Stimulated activated CD8-positive, alpha-beta memory T cell treated with anti-CD3 and anti-CD28 coated beads, Interleukin-15, amount 100 ng/mL, for 24 hours (primary cell): Measurements from ENCODE around the gene GCN1.
A peak's percentile ranks its signal among the peaks of the same experiment; 100 is the strongest.

Experiments used
- DNase-seq: peaks from one replicate; pipeline ENCODE4 v3.0.0-alpha.2; 2020; ENCODE audit warnings: low read depth

The GCN1 gene

DNA sequence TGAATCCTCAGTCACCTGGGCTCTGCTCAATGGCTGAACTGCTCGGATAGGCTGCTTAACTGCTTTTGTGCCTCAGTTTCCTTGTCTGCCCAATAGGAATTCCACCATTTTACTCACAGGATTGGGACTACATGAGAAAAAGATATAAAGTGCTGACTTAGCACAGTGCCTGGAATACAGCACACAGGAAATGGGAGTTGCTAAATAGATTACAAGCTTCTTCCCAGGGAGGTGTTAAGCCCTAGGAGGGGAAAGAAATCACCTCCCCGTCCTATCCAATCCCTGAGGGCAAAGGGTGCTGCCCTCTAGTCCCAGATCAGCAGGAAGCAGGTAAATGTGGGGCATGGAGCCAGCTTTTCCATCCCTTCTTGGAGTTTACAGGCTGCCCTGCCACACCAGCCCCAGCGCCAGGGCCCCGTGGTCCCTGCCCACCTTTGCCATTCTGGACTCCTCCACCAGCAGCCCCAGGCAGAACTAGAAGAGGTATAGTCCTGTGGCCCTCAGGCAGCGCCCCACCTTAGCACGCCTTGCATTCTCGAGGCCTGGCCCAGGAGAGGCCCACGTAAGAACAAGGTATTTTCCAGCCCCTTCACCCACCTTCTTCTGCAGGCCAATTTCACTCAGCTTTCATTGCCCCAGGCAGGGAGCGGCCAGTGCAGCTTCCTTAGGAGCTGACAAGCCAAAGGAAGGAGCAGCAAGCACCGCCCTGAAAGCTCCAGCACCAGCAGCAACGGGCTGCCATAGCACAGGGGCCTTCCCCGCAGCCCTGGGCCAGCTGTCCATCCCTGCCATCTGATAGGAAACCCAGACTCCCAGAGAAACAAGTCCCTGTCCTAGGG, 35.2 kb upstream of the GCN1 start:
- DNase-seq = no peak

DNA sequence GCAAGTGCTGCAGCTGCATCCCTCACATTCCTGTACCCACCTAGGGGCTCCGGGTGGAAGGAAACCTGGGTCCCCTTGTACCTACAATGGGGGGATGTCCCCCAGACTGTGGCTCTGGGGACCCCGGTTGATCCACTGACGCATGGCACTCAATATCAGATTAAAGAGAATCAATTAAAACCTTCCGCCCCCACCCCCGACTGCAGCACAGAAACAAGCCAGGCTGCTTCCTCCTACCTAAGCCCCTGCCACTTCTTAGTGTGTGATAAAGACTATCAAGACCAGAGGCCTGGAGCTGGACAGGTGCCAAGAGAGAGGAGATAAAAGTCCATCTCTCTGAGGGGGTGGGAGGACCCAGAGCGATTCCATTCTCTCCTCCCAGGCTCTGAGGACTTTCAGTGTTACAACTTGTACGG, 34.6 kb upstream of the GCN1 start:
- DNase-seq = no peak

DNA sequence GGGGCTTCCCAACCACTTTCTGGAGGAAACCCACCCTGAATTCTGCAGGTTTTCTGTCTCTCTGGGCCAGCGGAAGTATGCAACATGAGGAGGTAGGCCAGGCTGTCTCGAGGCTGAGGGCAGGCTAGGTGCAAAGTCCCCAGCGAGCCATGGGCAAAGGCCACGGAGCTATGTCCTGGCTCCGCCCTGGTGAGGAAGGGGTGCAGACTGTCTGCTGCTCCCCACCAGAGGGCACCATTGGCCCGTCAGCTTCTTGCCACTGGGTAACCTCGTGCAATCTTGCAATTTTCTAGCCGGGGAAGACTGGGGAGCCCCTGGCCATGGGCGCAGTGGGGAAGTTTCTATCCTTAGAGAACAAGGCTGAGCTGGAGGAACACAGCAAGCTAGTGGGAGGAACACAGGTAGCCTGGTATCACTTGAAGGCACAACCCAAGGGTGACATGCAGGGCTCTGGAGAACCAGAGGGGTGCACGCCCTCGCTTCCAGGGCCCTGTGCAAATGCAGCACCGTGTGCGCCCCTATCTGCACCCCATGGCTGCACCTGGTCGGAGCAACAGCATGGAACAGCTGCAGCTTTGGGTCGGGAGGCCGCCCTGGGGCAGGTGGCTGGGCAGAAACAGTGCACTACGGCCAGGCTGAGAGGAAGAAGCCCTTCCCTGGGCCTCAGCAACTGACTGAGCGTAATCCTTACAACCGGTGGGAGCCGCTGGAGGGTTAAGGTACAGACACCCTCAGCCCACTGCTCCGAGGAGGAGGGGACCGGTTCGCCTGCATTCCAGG, 34.0 kb upstream of the GCN1 start:
- peak; percentile 70 for DNase-seq

DNA sequence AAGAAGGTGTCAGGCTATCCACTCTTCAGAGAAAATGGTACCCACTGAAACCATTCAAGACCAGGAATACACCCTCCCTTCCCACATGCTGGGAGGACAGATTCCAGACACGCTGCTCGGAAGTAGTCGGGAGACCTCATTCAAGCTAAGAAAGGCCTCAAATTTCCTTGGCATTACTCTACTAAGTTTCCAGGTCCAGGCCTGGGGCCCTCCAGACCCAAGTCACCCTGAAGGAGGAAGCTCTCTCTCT, 33.5 kb upstream of the GCN1 start:
- no peak for DNase-seq

DNA sequence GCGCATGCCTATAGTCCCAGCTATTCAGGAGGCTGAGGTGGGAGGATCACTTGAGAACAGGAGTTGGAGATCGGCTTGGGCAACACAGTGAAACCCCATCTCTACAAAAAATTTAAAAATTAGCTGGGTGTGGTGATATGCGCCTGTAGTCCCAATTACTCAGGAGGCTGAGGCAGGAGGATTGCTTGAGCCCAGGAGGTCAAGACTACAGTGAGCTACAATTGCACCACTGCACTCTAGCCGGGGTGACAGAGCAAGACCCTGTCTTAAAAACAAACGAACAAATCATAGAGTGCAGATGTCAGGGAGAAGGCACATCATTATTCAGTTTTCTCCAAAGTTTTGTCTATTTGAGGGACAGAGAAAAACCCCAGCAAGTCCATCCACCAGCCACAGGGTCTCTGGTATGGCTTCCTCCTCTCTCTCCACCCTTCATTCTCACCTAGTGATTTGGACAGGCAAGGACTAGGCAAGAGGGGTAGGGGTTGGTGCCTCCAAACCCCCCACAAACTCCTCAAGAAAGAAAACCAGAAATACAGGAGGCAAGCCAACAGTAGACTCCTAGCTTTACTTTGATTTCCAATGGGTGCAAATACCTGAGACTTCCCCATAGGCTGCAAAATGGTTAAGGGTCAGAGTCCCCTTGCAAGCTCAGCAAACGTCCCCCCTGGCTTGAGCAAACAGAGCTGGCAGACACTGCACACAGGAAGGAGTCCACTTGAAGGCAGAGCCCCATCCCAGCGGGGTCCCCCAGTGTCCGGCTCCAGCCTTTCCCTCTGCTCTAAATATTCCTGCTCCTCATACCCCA, 32.9 kb upstream of the GCN1 start:
- DNase-seq = no peak

DNA sequence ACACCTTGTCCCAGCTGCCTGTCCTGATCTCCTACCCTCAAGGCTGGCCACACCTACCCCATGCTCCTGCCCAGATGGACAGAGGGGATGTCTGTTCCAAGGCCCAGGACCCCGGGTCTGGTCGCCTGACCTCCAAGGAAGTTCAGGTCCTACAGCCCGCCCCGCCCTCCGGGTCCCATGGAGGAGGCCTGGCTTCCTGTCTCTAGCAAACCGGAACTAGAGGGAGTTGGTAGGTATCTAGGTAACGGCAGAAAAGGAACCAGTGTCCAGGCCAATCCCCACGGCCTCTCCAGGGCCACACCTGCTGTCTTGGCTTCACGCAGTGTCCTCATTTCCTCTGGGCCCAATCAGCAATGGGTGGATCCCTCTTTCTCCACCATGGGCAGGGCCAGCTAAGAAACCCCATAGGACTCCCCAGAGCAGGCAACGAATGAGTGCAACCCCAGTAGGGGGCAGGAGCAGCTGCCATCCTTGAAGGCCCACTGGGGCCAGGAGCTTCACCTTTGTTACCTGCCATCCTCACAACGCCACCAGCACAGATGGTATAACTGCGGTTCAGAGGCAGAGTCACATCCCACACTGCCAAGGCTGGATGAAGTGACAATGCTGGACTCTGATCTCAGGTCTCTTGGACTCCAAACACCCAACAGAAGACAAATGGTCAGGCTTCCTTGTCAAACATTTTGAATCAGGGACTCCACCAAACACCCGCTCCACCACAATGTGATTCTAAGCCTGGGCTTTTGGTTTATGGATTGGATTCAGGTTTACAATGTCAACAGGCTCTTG, 31.5 kb upstream of the GCN1 start:
- no peak for DNase-seq

DNA sequence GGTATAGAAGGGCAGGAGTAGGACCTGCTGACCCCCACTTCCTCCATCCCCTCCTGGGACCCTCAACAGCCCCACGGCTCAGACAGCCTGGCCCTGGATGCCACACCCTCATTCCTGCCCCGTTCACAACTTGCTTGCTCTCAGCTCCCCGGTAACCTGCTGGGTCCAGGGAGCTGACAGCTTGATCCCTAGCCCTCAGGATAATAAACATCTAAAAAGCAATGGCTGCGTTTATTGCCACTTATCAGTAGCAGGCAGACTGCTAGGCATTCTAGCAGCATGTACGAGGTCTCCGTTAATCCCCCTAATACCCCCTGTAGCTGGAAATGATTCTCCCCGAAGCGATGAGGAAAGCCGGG, 30.7 kb upstream of the GCN1 start:
- no peak for DNase-seq

DNA sequence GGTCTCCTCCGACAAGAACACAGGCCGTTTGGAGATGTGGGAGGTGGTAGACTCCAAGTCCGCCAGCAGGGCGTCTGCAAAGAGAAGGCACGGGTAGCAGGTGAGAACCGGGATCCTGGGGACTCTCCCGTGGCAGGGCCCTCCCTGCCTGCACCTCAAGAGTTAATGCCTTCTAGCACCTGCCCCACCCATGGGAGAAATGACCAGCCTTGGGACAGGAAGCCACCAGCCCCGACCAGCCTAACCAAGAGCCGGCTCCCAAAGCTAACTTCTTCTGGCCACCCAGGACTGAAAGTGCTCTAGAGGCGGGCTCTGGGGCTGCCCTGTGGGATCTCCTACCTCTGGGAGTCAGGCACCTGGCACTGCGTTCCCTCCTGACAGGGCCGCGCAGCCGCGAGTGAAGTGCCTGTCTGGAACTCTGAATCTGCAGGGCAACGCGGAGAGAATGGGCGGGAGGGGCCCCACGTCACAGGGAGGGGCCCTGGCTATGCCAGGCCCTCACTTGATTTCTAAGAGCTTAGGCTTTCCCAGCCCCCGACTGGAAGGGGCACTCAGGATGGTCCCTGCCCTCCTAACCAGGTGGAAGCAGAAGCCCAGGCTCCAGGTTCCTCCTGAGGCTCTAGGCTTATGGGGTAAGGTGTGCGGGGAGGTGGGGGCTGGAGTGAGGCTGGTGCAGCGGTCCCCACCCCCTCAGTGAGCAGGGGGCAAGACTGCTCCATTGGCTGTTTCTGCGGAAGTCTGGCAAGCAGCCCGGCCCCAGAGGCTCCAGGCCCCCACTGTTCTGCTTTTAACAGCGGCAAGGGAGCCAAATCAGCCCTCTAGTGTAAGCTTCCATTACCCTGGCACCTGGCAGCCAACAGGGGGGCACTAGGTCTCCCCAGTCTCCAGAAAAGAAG, 30.0 kb upstream of the GCN1 start:
- DNase-seq = no peak

DNA sequence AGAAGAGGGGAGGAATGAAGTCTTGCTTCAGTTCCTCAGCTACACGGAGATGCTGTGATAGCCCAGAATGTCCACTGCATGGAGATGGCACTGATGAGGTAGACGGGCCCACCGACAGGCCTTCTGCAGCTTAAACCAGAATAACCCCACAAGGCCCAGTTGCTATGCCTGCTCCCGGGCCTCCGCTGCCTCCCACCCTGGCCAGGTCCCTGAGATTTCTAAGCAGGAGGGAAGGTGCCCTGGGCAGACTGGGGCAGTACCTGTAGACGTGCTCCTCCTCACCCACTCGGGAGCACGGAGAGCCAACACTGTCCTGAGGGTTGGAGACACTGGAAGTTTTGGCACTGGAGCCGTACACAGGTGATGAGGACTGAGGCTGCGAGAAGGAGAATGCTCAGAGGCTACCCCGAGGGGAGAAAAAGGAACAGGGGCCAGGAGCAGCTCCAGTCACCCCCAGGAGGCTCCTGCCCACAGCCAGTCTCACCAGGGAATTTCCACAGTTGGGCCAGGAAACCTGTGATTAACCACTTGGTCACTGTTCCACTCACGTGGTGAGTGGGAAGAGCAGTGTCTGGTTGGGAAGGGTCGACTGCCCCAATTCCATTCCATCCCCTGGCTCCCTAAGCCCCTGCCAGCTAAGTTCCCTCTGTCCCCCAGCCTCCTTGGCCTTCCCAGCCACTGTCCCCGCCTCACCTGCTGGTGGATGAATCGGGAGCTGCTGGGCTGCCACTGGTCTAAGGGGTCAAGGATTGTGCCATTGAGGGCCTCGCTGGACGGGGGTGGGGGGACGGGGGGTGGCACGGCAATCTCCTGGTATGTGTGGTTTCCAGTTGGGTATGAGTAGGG, 29.2 kb upstream of the GCN1 start:
- DNase-seq = no peak

DNA sequence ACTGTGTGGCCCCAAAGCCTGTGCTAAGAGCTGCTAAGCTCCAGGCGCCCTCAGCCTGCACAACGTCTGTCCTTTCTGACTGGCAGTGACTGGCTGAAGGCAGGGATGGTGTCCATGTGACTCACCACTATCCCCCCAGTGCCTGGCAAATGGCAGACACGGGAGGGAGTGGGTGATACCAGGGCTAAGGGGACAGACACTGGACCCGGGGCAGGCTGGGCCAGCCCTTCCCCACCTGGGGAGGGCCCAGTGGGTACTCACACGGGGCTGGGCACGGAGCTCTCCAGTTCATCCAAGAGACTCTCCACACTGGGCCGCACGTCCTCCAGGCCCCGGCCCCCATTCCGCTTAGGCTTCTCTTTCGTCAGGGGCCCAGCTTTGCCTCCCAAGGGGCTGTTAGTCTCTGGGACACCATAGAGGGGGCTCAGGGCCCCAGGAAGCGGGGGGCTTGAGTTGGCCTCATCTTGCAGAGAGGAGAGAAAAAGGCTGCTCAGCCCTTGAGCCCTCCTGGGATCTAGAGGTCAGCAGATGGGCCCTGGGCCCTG, 27.8 kb upstream of the GCN1 start:
- no peak for DNase-seq

DNA sequence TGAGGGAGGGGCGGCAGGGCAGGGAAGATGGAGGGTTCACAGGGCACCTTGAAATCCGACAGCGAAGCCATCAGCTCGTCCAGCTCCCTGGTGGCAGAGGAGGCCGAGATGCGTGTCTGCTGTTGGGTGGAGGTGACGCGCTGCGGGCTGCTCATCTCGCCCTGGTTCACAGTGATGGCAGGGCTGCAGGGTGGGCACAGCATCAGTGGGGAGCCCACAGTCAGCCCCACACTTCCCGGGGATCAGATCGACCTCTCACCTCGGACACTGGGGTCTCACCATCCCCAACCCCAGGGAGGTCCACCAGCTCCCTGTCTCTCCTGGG, 27.0 kb upstream of the GCN1 start:
- no peak for DNase-seq

DNA sequence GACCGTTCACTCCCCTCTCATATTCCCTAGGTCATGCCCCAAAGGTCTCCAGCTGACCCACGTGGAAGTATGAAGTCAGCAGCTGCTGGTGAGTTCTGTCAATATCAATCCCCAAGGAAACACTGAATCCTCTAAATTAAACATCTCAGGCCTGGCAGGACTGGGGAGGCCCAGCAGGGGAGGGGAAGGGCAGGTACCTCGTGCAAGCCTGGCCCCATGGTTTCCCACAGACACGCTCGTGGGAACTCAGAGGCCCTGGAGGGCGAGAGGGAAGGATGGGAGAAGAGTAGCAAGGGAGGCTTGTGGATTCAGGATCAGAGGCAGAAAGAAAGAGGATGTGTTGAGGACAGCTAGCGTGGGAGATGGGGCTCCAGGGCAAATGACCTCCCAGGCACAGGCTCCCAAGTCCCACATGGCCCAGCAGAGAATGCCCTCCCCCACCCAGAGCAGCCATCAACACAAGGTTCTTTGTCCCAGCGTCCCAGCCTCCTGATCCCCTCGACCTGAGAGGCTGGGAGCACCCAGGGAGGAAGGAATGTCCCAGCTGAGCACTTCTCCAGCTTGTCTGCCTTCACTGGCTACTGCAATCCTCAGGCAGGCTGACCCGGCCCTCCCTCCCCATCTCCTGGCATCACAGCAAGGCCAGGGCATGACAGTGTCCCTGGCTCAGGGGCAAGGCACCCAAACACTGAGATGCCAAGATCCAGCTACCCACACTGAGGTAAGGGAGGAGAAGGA, 26.5 kb upstream of the GCN1 start:
- no peak for DNase-seq

DNA sequence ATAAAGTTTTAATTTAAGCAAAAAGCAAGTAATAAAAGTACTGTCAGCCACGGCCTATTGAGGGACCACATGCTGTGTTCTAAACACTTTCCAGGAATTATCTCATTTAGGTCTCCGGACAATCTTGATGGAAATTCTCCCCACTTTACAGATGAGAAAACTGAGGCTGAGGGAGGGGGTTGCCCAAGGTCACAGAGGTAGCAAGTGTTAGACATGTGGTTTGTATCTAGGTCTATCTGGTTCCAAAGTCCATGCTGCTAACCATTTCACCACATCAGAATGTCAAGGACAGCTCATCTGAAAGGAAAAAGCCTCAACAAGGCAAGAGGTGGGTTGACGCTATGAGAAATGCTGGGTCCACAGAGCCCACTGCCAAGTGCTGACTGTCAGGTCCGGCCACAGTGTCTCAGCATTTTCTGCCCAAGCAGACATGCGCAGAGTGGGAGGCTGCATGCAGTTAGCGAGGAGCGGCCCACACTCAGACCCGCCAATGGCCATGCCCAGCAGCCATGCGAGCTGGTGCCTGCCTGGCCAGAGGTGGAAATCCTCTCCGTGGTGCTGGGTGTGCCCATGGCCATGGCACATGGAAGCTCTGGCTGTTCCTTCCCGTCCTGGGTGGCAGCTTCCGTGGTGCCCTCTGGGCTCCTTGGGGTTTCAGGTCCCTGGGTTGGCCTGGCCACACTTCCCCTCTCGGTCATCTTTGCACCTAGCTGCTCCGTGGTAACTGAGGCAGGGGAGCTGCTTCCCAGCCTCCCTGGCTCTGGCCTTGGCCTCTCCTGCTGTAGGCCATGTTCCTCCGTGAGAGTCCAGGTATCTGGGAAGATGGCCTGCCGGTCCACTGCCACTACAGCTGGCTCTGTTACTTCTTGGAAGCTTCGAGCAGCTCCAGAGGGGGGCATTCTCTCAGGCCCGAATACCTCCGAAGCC, 24.4 kb upstream of the GCN1 start:
- no peak for DNase-seq

DNA sequence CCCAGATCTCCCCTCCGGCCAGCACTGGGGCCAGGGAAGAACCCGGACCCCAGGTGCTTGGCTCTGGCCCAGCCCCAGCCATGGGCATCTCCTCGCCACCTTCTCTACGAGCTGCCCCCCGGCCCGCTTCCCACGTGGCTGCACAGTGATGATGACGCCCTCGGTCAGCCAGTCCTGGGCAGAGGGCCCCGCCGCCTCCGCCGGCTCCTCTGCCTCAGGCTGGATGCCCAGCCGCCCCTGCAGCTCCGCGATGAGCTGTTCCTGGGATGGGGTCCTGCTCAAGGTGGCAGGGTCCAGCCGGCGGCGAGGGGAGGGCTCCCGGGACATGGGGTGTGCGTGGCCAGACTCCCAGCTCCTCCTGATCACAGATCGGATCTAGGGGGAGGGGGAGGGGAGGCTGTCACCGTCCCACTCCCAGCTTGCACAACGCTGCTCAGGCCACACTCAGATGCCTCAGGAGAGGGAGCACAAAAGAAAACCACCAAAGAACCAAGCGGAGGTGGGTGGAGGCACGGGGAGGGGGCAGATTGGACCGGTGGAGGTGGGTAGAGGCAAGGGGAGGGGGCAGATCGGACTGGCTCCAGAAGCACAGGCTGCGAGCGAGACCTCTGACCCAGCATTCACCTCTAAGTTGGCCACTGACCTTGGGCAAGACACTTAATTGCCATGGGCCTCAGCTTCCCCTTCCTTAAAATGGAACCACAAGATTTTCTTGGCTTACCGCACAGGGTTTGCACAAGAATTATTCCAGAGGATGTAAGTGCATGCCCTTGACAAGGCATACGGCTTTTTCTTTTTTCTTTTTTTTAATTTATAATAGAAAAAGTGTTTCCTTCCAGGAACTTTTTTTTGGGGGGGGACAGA, 22.5 kb upstream of the GCN1 start:
- DNase-seq = no peak

DNA sequence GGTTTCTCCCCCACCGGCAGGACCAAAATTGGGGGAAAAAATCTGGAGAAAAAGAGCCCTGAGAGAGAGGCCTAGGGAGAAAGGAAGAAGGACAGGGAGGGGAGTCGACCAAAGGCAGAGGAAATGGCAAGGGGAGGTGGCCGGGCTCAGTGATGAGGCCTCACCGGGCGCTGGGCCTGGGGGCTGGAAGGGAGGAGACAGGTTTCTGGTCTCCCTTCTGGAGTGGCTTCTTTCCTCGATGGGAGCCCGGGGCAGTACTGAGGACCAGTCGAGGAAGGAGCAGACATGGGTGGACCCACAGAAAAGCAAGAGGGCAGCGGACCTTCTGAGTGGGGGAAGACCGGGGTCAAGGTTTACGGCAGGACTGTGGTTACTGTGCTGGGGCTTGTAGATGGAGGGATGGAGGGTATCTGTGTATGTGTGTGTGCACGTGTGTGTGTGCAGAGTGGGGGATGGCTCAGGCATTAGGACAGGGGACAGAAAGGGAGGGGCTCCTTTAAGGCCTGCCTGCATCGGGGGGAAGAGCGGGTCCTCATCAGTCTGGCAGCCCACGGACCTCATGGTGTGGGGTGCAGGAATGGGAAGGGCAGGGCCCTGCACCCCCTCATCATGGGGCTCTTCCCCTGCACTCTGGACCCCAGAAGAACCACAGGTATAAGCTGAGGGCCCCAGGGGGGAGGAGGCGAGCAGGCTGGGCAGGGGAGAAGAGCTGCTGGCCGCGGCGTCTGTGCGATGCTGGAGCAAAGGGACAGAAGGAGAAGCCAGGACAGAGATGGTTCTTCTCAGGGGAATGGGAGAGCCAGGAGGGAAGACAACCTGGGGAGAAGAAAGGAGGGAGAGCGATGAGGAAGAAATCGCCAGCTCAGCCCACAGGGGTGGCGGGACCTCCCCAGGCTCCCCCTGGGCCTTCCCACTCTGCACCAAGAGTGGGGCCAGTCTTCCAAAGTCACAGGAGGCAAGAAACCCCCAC, 21.5 kb upstream of the GCN1 start:
- no peak for DNase-seq

DNA sequence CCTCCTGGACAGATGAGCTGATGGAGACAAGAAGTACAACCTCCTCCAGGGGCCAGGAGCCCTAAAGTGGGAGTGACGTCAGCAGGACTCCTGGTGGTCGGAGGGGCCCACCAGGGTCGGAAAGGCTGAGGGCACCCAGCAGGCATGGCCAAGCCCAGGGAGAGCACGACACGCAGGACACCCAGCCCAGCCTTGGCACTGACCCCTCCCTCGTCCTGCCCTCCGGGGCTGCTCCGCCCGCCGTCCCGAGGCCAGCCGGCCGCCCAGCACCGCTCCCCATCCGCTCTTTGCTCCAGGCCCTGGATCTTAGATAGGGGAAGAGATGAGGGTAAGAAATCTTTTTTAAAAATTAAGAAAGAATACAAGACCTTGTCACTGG, 20.8 kb upstream of the GCN1 start:
- no peak for DNase-seq
